OCI-LY3 (cell line): ENCODE measurements around the gene CWC27.

Source experiments
- H2AFZ ChIP-seq: fragments of 200-600, 300-600 bp; shearing (Covaris generic); 2 replicates; pipeline ENCODE4 v1.6.0; 2014; ENCODE audit warnings: antibody characterized with exemption, low read depth, low read length
- H3K27ac ChIP-seq: fragments of 200-600, 300-600 bp; sonication (generic); 2 replicates; pipeline ENCODE4 v1.5.1; 2014; ENCODE audit warnings: mild to moderate bottlenecking, low read length, moderate library complexity, mixed read lengths
- H3K27me3 ChIP-seq: fragments of 200-600, 300-600 bp; sonication (generic); 2 replicates; pipeline ENCODE4 v1.6.1; 2014; ENCODE audit warnings: low read depth, low read length, mixed read lengths
- H3K36me3 ChIP-seq: fragments of 200-600, 300-600 bp; sonication (generic); replicated peaks from 2 replicates; pipeline ENCODE3; 2014; ENCODE audit warnings: low read depth, low read length, mixed read lengths
- H3K4me1 ChIP-seq: fragments of 300-600, 200-600 bp; sonication (generic); 2 replicates; pipeline ENCODE4 v1.6.1; 2014; ENCODE audit warnings: low read length, mixed read lengths
- H3K4me2 ChIP-seq: fragments of 200-600, 300-600 bp; sonication (generic); 2 replicates; pipeline ENCODE4 v1.6.1; 2014; ENCODE audit warnings: low read length, mixed read lengths
- H3K4me3 ChIP-seq: fragments of 300-600, 200-600 bp; sonication (generic); 2 replicates; pipeline ENCODE4 v1.5.1; 2014; ENCODE audit warnings: antibody characterized with exemption, mild to moderate bottlenecking, low read length, moderate library complexity
- H3K79me2 ChIP-seq: fragments of 300-600, 200-600 bp; shearing (Covaris generic); 2 replicates; pipeline ENCODE4 v1.6.1; 2014; ENCODE audit warnings: mild to moderate bottlenecking, low read length, mixed read lengths
- H3K9ac ChIP-seq: fragments of 300-600, 200-600 bp; shearing (Covaris generic); 2 replicates; pipeline ENCODE4 v1.6.0; 2014; ENCODE audit warnings: mild to moderate bottlenecking, low read length, moderate library complexity
- H3K9me3 ChIP-seq: fragments of 200-600, 300-600 bp; shearing (Covaris generic); 2 replicates; pipeline ENCODE4 v1.6.1; 2014; ENCODE audit warnings: low read length, mixed read lengths; ENCODE audit not compliant: insufficient read depth
- H4K20me1 ChIP-seq: fragments of 200-600, 300-600 bp; sonication (generic); 2 replicates; pipeline ENCODE4 v1.6.1; 2016; ENCODE audit warnings: low read length, mixed read lengths; ENCODE audit not compliant: insufficient read depth
- CTCF ChIP-seq: fragments of 200-600, 300-600 bp; sonication (generic); IDR thresholded peaks from 2 replicates; pipeline ENCODE4 v1.5.1; 2014; ENCODE audit warnings: antibody characterized with exemption, low read length, low read depth
- EZH2phosphoT487 ChIP-seq: fragments of 200-600 bp; shearing (Covaris generic); IDR thresholded peaks from 2 replicates; pipeline ENCODE4 v1.6.1; 2018; ENCODE audit warnings: antibody characterized with exemption, mixed run types, low read depth

Gene CWC27

GRCh38 chr5:64859881-64860280 lies 91.2 kb downstream of the CWC27 start:
- no peak overlapping the region for H3K9ac ChIP-seq
- no peaks in the 10 kb centered on the region for H3K9me3 ChIP-seq
- H3K4me2 ChIP-seq = no peak overlapping the region
- no peaks in the 10 kb centered on the region for H3K4me1 ChIP-seq
- no peak overlapping the region for H2AFZ ChIP-seq
- no peaks in the 10 kb centered on the region for H3K79me2 ChIP-seq
- H3K27ac ChIP-seq = no peak overlapping the region
- no peak overlapping the region for H3K4me3 ChIP-seq
- TF ChIP-seq EZH2phosphoT487 = no peak
- TF ChIP-seq CTCF = no peak
- no peaks in the 10 kb centered on the region for H3K27me3 ChIP-seq
- H3K36me3 ChIP-seq = no peaks in the 10 kb centered on the region
- no peaks in the 10 kb centered on the region for H4K20me1 ChIP-seq

- H3K79me2 ChIP-seq = no peaks in the 10 kb centered on the region
- H4K20me1 ChIP-seq = no peaks in the 10 kb centered on the region
- no peak overlapping the region for H3K27ac ChIP-seq
- TF ChIP-seq EZH2phosphoT487 = no peak
- TF ChIP-seq CTCF = no peak
- no peaks in the 10 kb centered on the region for H3K9me3 ChIP-seq
- H3K4me2 ChIP-seq = no peak overlapping the region
- H3K4me1 ChIP-seq = no peaks in the 10 kb centered on the region
- H3K27me3 ChIP-seq = no peaks in the 10 kb centered on the region
- H2AFZ ChIP-seq = no peak overlapping the region
- H3K9ac ChIP-seq = no peak overlapping the region
- no peak overlapping the region for H3K4me3 ChIP-seq
- H3K36me3 ChIP-seq = no peaks in the 10 kb centered on the region
Measured at GRCh38 chr5:64861281-64861680, 92.6 kb downstream of the CWC27 start.

GRCh38 chr5:64864171-64864570 lies 95.4 kb downstream of the CWC27 start:
- TF ChIP-seq CTCF (no peak), EZH2phosphoT487 (no peak)
- Histone ChIP-seq H3K36me3 (no peaks in the 10 kb centered on the region), H3K4me3 (no peak overlapping the region), H3K79me2 (no peaks in the 10 kb centered on the region), H3K9ac (no peak overlapping the region), H4K20me1 (no peaks in the 10 kb centered on the region), H2AFZ (no peak overlapping the region), H3K27me3 (no peaks in the 10 kb centered on the region), H3K27ac (no peak overlapping the region), H3K9me3 (no peaks in the 10 kb centered on the region), H3K4me2 (no peak overlapping the region), H3K4me1 (no peaks in the 10 kb centered on the region)

GRCh38 chr5:64865662-64866061 lies 96.9 kb downstream of the CWC27 start:
- TF ChIP-seq EZH2phosphoT487 (no peak), CTCF (no peak)
- Histone ChIP-seq H3K4me1 (no peaks in the 10 kb centered on the region), H3K9ac (no peak overlapping the region), H3K79me2 (no peaks in the 10 kb centered on the region), H2AFZ (no peak overlapping the region), H3K4me3 (no peak overlapping the region), H4K20me1 (no peaks in the 10 kb centered on the region), H3K27me3 (no peaks in the 10 kb centered on the region), H3K9me3 (no peaks in the 10 kb centered on the region), H3K36me3 (no peaks in the 10 kb centered on the region), H3K4me2 (no peak overlapping the region), H3K27ac (no peak overlapping the region)
